Measurements from ENCODE around the gene HDAC9. TPM values are rescaled to one million over a fixed set of nuclear protein-coding genes. Genes with fewer than 3 reads are reported as not detected.

HDAC9 gene
- total RNA-seq, 4 donors from 2014 or later, result 54.8 to 96.2 (median 87.2) TPM

- no peaks in the 10 kb centered on the region for H3K9me3 ChIP-seq
- H3K27ac ChIP-seq, result no peak overlapping the region
- TF ChIP-seq CTCF (IDR thresholded peaks at IDR 0.05) (no peak), POLR2A (IDR thresholded peaks at IDR 0.05) (no peak)
- DNase-seq, result no peak
- intact Hi-C loops (cut with DNase I; ENCODE audit: low total_unique reads), result no loop called here
- no peaks in the 10 kb centered on the region for H3K27me3 ChIP-seq
- no peaks in the 10 kb centered on the region for H3K36me3 ChIP-seq
- H3K4me1 ChIP-seq, result no peaks in the 10 kb centered on the region
- H3K4me3 ChIP-seq, result no peak overlapping the region
These were observed 353.6 kb downstream of the HDAC9 start for GRCh38 chr7:18849130-18849529.

GRCh38 chr7:18855796-18856195, 360.2 kb downstream of the HDAC9 start:
- Histone ChIP-seq H3K4me3 (no peak overlapping the region), H3K27ac (no peak overlapping the region), H3K27me3 (no peaks in the 10 kb centered on the region), H3K36me3 (no peaks in the 10 kb centered on the region), H3K9me3 (no peaks in the 10 kb centered on the region), H3K4me1 (no peaks in the 10 kb centered on the region)
- no peak for TF ChIP-seq POLR2A (IDR thresholded peaks at IDR 0.05)
- TF ChIP-seq CTCF (IDR thresholded peaks at IDR 0.05), result no peak
- intact Hi-C loops (cut with DNase I; ENCODE audit: low total_unique reads), result no loop called here
- DNase-seq, result no peak

- H3K27ac ChIP-seq, result no peak overlapping the region
- intact Hi-C loops (cut with DNase I; ENCODE audit: low total_unique reads), result no loop called here
- no peak for TF ChIP-seq CTCF (IDR thresholded peaks at IDR 0.05)
- TF ChIP-seq POLR2A (IDR thresholded peaks at IDR 0.05), result no peak
- no peaks in the 10 kb centered on the region for H3K27me3 ChIP-seq
- H3K36me3 ChIP-seq, result no peaks in the 10 kb centered on the region
- H3K9me3 ChIP-seq, result no peaks in the 10 kb centered on the region
- no peaks in the 10 kb centered on the region for H3K4me1 ChIP-seq
- H3K4me3 ChIP-seq, result no peak overlapping the region
- no peak for DNase-seq
These were observed 362.7 kb downstream of the HDAC9 start for GRCh38 chr7:18858232-18858631.

- Histone ChIP-seq H3K27me3 (no peaks in the 10 kb centered on the region), H3K36me3 (no peaks in the 10 kb centered on the region), H3K27ac (no peak overlapping the region), H3K4me1 (no peaks in the 10 kb centered on the region), H3K9me3 (no peaks in the 10 kb centered on the region), H3K4me3 (no peak overlapping the region)
- intact Hi-C loops (cut with DNase I; ENCODE audit: low total_unique reads), result no loop called here
- DNase-seq, result no peak
- no peak for TF ChIP-seq POLR2A (IDR thresholded peaks at IDR 0.05)
These were observed 363.8 kb downstream of the HDAC9 start for GRCh38 chr7:18859318-18859717.

- Histone ChIP-seq H3K4me3 (no peak overlapping the region), H3K36me3 (no peaks in the 10 kb centered on the region), H3K9me3 (no peaks in the 10 kb centered on the region), H3K27me3 (no peaks in the 10 kb centered on the region), H3K4me1 (no peaks in the 10 kb centered on the region), H3K27ac (no peak overlapping the region)
- TF ChIP-seq CTCF (IDR thresholded peaks at IDR 0.05) (no peak), POLR2A (IDR thresholded peaks at IDR 0.05) (no peak)
- intact Hi-C loops (cut with DNase I; ENCODE audit: low total_unique reads), result no loop called here
- no peak for DNase-seq
These were observed 364.7 kb downstream of the HDAC9 start for GRCh38 chr7:18860221-18860620.

- TF ChIP-seq CTCF (IDR thresholded peaks at IDR 0.05), result no peak
- no peak for TF ChIP-seq POLR2A (IDR thresholded peaks at IDR 0.05)
- Histone ChIP-seq H3K4me3 (no peak overlapping the region), H3K27ac (no peak overlapping the region), H3K4me1 (no peaks in the 10 kb centered on the region), H3K36me3 (no peaks in the 10 kb centered on the region), H3K27me3 (no peaks in the 10 kb centered on the region), H3K9me3 (no peaks in the 10 kb centered on the region)
- intact Hi-C loops (cut with DNase I; ENCODE audit: low total_unique reads), result no loop called here
- DNase-seq, result no peak
These were observed 366.1 kb downstream of the HDAC9 start for GRCh38 chr7:18861514-18862118.
